GM10266 (cell line): ENCODE measurements around the gene LIMS2.

Experiments used
- DNase-seq: peaks from one replicate; pipeline ENCODE4 v3.0.0; 2012; ENCODE audit errors: extremely low spot score
- TF ChIP-seq, protein P1 (sequence below): IDR thresholded peaks from 2 replicates; pipeline ENCODE4 v1.5.1; 2012; ENCODE audit warnings: mild to moderate bottlenecking, low read depth; ENCODE audit not compliant: control insufficient read depth, insufficient read depth; ENCODE audit errors: missing control alignments

Gene LIMS2

GRCh38 chr2:127607399-127607908, 67.9 kb downstream of the LIMS2 start:
- DNase-seq, result no peak
- TF ChIP-seq, protein P1, sequence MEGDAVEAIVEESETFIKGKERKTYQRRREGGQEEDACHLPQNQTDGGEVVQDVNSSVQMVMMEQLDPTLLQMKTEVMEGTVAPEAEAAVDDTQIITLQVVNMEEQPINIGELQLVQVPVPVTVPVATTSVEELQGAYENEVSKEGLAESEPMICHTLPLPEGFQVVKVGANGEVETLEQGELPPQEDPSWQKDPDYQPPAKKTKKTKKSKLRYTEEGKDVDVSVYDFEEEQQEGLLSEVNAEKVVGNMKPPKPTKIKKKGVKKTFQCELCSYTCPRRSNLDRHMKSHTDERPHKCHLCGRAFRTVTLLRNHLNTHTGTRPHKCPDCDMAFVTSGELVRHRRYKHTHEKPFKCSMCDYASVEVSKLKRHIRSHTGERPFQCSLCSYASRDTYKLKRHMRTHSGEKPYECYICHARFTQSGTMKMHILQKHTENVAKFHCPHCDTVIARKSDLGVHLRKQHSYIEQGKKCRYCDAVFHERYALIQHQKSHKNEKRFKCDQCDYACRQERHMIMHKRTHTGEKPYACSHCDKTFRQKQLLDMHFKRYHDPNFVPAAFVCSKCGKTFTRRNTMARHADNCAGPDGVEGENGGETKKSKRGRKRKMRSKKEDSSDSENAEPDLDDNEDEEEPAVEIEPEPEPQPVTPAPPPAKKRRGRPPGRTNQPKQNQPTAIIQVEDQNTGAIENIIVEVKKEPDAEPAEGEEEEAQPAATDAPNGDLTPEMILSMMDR, result no peak

GRCh38 chr2:127606625-127607398, 68.5 kb downstream of the LIMS2 start:
- TF ChIP-seq, protein P1, result no peak
- DNase-seq, result no peak

DNA sequence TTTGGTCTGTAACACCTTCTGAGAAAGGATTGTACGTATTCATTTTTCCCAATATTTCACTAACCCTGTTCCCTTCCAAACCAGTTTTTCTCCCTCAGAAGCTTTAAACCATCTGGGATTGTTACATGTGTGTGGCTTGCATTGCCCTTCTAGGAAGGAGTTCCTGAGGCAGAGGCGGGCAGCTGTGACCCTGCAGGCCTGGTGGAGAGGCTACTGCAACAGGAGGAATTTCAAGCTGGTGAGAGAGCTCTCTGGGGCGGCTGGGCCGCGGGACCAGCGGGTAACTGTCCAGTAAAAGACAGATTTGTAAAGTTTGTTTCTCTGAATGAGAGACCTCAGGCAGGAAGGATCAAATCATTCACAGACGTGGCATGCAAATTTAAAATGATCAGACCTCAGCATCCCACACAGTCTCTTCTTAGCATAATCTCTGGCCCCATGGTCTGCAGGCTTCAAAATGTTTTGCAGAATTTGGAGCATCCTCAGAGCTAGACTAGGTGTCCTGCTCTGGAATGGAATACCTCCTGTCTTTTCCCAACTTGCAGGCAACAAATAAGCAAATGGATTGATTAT, 69.6 kb downstream of the LIMS2 start:
- DNase-seq, result no peak
- TF ChIP-seq, protein P1, result no peak

DNA sequence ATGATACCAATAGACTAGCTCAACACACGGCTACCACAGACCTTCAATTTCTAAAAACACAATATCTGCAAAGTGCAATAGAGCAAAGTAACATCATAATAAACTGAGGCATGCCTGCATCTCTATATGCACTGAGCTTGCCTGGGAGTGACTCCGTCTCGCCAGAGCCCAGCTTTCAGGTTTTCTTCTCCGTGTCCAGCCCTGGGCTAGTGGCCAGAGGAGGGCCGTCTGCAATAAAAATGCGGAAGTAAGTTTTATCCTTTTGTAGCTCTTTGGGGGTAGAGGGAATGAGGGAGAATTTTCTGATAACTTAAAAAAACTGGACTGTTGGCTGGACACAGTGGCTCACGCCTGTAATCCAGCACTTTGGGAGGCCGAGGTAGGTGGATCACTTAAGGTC, 70.3 kb downstream of the LIMS2 start:
- TF ChIP-seq, protein P1, result no peak
- DNase-seq, result no peak

- TF ChIP-seq, protein P1, result no peak
- no peak for DNase-seq
Observed at GRCh38 chr2:127599211-127599610, 76.1 kb downstream of the LIMS2 start.

GRCh38 chr2:127598711-127599110, 76.6 kb downstream of the LIMS2 start:
- TF ChIP-seq, protein P1, result no peak
- DNase-seq, result no peak

DNA sequence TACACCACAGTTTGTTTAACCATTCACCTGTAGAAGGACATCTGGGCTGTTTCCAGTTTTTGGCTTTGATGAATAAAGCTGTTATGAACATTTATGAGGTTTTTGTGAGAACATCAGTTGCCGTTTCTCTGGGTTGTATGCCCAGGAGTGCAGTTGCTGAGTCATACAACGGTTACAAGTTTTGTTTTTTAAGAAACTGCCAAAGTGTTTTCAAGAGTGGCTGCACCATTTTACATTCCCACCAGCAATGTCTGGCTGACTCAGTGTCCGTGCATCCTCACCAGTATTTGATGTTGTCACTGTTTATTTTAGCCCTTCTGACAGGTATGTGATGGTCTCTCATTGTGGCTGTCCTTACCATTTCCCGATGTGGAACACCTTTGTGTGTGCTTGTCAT, 77.3 kb downstream of the LIMS2 start:
- no peak for DNase-seq
- TF ChIP-seq, protein P1, result no peak
